NCI-H1105 treated with DMSO at 0.1 percent for 48 hours (cell line): ENCODE results near the gene HS1BP3.

ENCODE experiments used
- DNase-seq: peaks from one replicate; lab custom pipeline; 2025; lab: John Stamatoyannopoulos, UW

Gene HS1BP3

DNA sequence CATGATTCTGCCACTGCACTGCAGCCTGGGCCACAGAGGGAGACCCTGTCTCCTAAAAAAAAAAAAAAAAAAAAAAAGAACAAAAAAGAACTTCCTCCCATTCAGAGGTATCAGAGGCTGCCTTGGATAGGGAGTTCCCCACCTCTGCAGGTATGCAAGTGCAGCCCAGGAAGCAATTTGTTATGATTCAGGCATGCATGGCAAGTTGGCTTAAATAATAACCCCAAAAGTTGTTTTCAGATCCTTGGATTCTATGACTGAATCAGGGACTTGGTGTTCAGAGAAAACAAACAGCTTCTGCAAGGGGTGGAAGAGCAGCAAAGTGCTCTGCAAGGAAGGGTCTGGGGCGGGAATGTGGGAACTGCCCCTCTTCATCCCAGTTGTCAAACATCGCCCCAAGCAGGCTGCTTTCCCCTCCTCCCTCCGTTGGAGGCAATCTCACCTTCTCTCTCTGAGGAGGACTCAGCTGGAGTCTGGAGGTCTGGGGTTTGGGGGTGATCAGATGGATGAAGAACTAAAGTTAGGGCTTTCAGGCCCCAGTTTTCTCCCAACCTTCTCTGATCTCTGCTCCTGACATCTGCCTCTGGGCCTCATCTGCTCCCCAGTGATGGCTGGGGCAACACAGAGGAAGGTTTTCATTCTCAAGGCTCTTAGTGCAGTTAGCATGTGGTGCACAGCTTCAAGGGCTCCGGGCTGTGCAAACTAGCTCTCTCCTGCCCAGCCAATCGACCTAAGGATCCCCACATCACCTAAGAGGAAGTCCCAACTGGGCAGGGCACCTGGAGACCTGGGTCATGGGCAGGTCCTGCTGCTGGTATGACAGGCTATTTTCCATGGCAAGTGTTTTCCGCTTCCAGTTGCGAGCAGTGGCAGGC, 12.5 kb upstream of the HS1BP3 start:
- DNase-seq = no peak

GRCh38 chr2:20662308-20662937, 11.5 kb upstream of the HS1BP3 start:
- DNase-seq = no peak

DNA sequence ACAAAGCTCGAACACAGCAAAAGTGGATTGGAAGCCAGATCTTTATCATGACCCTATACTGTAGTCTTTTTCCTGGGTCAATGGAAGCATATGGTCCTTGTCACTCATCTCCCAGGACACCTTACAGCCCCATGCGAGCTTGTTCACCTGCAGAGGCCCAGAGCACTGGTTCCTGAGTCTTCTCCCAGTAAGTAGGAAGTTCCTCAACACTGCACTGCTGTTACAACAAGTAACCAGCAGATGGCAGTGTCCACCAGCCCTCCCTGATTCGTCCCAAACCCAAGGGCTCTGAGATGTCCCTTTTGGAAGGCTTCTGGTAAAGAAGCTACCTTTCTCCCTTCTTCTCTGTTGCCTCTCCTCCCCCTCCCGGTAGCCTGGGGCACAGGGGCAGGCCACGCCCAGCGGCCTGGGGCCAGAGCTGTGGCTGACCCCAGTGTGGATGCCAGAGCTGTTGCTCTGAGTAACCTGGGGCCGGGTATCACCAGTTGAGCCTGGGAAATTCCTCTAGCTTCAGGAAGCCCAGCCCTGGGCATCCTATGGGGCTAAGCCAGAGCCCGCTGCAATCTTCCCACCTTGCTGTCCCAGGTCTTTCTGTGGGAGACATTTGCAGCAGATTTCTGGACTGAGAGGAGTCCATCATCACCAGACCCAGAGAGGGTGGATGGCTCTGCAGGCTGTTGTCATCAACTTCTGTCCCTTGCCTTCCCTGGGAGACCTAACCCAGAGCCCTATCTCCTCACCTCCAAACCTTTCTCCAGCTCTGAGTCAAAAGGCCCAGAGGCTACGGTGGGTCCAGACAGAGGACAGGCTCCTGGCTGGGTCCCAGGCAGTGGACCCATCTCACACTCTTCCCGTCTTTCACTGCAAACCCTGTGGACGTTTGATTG, 10.8 kb upstream of the HS1BP3 start:
- DNase-seq = peak; percentile 41

GRCh38 chr2:20660506-20661420, 9.9 kb upstream of the HS1BP3 start:
- DNase-seq = no peak

- no peak for DNase-seq
Measured at GRCh38 chr2:20657522-20658235, 6.8 kb upstream of the HS1BP3 start.

GRCh38 chr2:20656561-20656960, 5.7 kb upstream of the HS1BP3 start:
- no peak for DNase-seq

GRCh38 chr2:20654535-20654813, 3.6 kb upstream of the HS1BP3 start:
- DNase-seq = no peak

- no peak for DNase-seq
Measured at GRCh38 chr2:20653695-20654534, 3.0 kb upstream of the HS1BP3 start.

DNA sequence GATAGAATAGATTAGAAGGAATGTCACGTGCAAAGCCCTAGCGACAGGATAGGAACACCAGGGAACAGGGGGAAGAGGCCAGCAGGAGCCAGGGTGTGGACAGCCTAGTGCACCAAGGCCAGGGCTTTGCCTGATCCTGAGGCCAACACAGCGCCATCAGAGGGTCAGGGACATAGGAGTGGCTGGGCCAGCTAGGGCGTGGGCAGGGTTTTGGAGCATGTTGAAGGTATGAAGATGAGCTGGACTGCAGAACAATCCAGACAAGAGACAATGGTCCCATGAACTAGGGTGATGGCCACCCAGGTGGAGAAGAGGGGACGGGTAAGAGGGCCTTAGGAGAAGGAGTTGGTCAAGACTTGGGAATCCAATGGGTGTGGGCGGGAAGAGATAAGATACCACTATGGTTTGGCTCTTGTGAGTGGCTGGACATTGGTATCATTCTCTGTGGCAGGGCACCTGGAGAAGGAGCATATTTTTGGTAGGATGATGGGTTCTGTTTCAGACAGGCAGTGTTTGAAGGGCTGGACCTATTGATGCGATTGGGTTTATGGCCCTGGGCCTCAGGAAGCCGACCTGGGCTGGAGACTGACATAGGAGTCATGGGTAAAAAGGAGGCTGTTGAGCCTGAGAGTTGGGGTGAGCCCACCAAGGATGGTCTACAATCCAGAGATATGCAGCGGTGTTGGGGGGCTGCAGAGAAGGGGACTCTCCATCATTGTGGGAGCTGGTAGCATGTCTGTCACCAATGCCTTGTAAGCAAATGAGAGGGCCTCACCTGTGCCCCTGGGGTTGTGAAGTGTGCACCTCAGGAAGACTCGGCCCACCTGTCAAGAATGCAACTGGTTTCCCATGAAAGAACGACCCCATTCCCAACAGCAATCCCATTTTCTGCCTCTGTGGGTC, 2.0 kb upstream of the HS1BP3 start:
- DNase-seq = no peak

DNA sequence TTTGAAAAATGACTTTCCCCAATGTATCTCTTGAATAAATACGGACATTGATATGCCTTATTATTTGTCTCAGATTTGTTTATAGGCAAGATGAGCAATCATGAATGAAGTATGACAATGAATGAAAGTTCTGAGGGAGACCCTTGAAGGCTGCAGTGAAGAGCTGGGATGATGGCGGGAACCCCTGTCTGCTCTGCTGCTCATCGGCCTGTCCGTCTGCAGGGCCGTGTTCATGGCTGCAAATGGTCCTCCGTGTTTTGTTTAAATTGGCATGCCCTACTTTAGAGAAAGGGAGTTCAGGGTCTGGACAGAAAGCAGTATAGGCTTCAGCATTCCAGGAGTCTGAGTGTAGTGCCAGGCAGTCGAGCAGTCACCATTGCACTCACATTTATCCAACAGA, 1.2 kb upstream of the HS1BP3 start:
- DNase-seq = no peak

GRCh38 chr2:20651731-20652099, 817 bp upstream of the HS1BP3 start:
- DNase-seq = no peak

DNA sequence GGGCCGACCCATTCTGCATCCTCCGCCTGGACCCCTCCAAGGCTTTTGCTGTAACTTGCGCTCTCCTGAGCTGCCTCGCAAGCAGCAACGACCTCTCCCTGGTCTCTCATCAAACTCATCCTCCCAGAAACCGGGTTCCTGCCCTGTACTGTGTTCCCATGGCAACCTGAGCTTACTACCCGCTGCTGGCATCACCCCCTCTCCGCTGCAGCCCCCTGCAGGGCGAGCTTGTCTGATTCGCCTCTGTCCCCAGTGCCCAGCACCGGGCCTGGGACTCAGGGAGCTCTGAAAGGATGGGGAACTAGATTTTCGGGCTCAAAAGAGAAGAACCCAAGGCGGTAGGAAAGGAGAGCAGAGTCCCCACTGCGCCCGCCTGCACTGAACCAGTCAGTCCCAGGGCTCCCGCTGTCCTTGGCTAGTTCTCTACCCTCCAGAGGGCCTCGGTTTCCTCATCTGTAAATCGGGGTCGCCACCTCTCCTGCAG, 463 bp downstream of the HS1BP3 start:
- DNase-seq = peak; percentile 29

GRCh38 chr2:20649976-20650375, 922 bp downstream of the HS1BP3 start:
- no peak for DNase-seq

GRCh38 chr2:20649576-20649975, 1.3 kb downstream of the HS1BP3 start:
- no peak for DNase-seq

- DNase-seq = no peak
Measured at GRCh38 chr2:20648831-20649230, 2.1 kb downstream of the HS1BP3 start.

DNA sequence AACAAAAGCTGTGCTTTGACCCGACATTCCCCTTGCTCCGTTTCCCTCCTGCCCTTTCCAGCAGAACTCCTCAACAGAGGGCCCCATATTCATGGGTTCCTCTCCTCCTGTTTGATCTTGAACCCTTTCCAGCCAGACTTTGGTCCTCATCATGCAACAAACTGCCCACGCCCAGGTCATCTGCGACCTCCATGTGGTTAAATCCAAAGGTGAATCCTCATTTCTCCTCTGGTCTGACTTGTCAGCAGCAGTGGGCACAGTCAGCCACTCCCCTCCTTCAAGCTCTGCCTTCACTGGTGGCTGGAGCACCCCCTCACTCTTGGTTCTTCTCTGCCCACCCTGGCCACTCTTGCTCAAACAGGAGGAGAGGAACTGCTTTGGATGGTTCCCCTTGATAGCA, 2.7 kb downstream of the HS1BP3 start:
- no peak for DNase-seq

GRCh38 chr2:20647738-20648137, 3.2 kb downstream of the HS1BP3 start:
- no peak for DNase-seq

DNA sequence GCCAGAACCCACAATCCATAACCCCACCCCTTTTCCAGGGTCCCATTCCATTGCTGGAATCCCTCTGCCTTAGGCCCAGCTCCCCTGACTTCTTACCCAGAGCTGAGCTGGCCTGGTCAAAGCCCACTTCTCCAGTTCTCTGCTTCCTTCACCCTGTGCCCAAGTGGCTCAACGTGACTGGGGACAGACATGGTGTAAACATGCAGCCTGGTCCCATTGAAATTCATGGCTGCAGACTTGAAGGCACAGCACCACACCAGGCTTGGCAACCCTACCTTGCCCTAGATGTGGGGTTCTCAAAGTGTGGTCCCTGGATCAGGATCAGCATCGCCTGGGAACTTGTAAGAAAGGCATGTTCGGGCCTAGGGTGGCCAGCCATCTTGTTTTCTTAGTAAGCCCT, 3.7 kb downstream of the HS1BP3 start:
- no peak for DNase-seq

DNA sequence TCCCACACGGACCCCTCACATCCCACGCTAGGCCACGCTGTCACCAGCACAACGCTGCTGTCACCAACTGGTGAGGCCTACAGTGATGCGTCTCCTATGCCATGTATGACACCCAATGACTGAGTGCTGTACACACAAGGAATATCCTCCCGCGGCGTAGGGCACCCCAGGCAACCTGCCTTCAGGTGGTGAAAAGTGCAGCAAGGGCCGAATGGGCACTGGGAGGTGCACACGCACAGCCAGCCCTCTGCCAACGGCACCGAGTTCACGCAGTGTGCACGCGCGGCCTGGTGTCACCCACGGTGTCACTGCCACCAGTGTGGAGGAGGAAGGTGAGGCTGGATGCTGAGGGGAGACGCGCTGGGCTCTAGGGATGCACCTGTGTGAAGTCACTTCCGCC, 4.5 kb downstream of the HS1BP3 start:
- DNase-seq = no peak
